Fibroblast of villous mesenchyme (primary cell): ENCODE measurements around the gene FAM90A26. TPM values are rescaled to one million over a fixed set of nuclear protein-coding genes. Genes with fewer than 3 reads are reported as not detected.
"Not testable (repeated sequence)": the region's sequence is repeated elsewhere in the genome, so short reads cannot be mapped to it uniquely, and the experiment has no call there.

Experiments used
- DNase-seq: peaks from one replicate; pipeline ENCODE4 v3.0.0-alpha.2; 2010; ENCODE audit warnings: low read depth
- H3K4me3 ChIP-seq: 2 replicates; pipeline ENCODE4 v1.5.1; 2011; ENCODE audit warnings: low read depth, mild to moderate bottlenecking, low read length
- total RNA-seq: library from RNA; depleted of rRNA; stranded (reverse); fragments of >200 nt; gene quantifications from 2 replicates; pipeline ENCODE4 v1.2.3, GENCODE V29; 2012

FAM90A26 gene
- total RNA-seq, 1 donor, result not detected

DNA sequence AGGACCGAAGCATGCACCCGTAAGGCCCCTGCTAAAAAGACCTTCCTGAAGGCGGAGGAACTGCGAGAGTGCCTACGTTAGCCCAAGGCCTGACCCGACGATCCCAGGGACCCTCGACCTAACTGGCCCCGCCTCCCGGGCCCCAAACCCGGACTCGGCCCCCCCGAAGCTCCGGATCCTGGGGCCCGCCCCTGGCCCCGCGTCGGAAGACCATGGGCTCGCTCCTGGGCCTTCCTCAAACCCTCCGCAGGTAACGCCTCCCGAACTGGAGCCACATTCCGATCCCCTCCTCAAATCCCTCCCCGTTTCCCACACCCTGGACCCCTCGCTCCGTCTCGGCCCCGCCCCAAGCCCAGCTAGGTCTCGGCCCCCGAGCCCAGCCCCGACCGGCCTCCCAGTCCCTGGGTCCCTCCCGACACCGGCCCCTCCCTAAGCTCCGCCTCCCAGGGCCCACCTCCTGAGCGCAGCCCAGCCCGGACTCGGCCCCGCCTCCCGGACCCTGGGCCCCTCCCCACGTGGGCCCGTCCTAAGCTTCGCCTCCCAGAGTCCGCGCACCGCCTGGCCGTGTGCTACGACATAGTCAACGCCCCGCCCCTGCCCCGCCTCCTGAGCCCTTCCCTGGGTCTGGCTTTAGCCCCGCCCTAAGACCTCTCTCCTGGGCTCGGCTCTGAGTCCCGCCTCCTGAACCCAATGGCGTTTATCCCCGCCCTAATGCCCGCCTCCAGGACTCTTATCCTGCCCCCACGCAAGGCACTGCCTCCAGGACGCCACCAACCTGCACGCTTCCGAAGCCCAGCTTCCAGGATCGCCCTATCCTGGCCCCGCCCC lies 17.8 kb upstream of the FAM90A26 start:
- H3K4me3 ChIP-seq, result peak overlapping the region; percentile 71
- DNase-seq, result peak; percentile 95

- peak overlapping the region; percentile 72 for H3K4me3 ChIP-seq
- DNase-seq, result peak; percentile 99
Measured at GRCh38 chr4:9153008-9153570, 17.1 kb upstream of the FAM90A26 start.

DNA sequence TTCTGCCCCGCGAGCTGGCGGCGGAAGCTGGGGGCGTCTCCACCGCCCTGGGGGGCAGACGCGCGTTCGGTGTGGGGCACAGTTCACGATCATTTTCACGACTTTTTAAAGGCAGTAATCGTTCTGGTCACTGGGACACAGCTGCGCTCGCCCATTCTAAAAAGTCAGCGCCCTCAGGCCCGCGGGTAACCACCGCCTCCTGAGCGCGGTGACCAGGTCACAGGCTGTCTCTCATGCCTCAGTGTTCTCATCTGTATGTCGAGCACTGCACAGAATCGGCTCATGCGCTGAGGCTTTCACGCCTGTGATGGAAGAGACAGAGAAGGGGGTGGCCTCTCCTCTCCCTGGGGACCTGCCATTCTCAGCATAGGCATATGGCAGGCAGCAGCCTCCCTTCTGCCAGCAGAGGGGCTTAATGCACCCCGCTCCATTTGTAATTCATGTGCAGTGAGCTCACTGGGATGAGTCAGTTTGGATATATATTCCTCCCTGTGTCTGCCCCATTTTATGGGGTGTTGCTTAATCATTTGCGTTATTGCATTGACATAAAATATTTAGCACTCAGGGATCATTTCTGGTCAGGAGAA lies 16.5 kb upstream of the FAM90A26 start:
- peak overlapping the region; percentile 72 for H3K4me3 ChIP-seq
- DNase-seq, result peak; percentile 82

- H3K4me3 ChIP-seq, DNase-seq: not testable (repeated sequence)
Measured at GRCh38 chr4:9155101-9155886, 14.9 kb upstream of the FAM90A26 start.

- DNase-seq, H3K4me3 ChIP-seq: not testable (repeated sequence)
Measured at GRCh38 chr4:9158392-9158791, 11.8 kb upstream of the FAM90A26 start.

- not testable (repeated sequence) for H3K4me3 ChIP-seq
- peak; percentile 9 for DNase-seq
Measured at GRCh38 chr4:9160046-9160445, 10.2 kb upstream of the FAM90A26 start.

GRCh38 chr4:9165990-9166389 lies 4.2 kb upstream of the FAM90A26 start:
- H3K4me3 ChIP-seq, DNase-seq: not testable (repeated sequence)

DNA sequence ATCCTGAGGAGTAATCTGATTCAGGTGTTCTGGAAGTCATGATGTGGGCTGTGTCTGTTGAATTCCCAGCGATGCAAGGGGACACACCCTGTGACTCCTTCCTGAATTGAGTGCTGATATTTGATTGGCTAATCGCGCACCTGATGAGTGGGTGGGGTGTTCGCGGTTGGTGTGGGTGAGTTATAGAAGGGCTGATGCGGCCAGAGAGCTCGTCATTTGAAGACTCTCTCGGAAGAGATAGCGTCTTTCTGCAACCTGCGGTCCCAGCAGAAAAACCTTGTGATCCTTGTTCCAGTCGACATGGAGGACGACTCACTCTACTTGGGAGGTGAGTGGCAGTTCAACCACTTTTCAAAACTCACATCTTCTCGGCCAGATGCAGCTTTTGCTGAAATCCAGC lies 40.1 kb downstream of the FAM90A26 start, which contains the start of gene USP17L10:
Gene USP17L10, plus strand, starts transcription at position 301 of the 400 bp plus-strand sequence. Its CDS starts 0 bp downstream, at position 301.
- H3K4me3 ChIP-seq, DNase-seq: not testable (repeated sequence)

DNA sequence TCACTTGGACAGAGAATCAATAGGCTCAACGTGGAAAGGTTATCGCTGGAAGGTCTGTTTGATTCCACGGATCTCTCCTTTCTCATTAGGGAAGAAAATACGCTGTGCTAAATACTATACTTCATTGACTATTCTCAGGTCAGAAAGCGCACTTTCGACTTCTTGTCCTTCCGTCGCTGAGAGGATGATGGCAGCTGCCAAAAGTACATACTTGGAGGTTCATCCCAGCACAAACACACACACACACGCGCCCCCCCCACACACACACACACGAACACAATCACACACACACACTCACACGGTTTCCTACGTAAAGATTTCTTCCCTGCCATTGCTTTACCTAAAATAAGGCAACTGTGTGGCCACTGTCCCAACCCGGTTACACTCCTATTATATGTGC lies 44.5 kb downstream of the FAM90A26 start:
- DNase-seq, H3K4me3 ChIP-seq: not testable (repeated sequence)

DNA sequence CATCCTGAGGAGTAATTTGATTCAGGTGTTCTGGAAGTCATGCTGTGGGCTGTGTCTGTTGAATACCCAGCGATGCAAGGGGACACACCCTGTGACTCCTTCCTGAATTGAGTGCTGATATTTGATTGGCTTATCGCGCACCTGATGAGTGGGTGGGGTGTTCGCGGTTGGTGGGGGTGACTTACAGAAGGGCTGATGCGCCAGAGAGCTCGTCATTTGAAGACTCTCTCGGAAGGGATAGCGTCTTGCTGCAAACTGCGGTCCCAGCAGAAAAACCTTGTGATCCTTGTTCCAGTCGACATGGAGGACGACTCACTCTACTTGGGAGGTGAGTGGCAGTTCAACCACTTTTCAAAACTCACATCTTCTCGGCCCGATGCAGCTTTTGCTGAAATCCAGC lies 44.9 kb downstream of the FAM90A26 start, which contains the start of gene USP17L11:
Gene USP17L11, plus strand, starts transcription at position 301 of the 400 bp plus-strand sequence. Its CDS starts 0 bp downstream, at position 301.
- not testable (repeated sequence) for H3K4me3 ChIP-seq

DNA sequence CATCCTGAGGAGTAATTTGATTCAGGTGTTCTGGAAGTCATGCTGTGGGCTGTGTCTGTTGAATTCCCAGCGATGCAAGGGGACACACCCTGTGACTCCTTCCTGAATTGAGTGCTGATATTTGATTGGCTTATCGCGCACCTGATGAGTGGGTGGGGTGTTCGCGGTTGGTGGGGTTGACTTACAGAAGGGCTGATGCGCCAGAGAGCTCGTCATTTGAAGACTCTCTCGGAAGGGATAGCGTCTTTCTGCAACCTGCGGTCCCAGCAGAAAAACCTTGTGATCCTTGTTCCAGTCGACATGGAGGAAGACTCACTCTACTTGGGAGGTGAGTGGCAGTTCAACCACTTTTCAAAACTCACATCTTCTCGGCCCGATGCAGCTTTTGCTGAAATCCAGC lies 49.6 kb downstream of the FAM90A26 start, which contains the start of gene USP17L12:
Gene USP17L12, plus strand, starts transcription at position 301 of the 400 bp plus-strand sequence. Its CDS starts 0 bp downstream, at position 301.
- H3K4me3 ChIP-seq, DNase-seq: not testable (repeated sequence)

More for the DNA sequence above, 44.9 kb downstream of the FAM90A26 start, which contains the start of gene USP17L11:
- not testable (repeated sequence) for DNase-seq

DNA sequence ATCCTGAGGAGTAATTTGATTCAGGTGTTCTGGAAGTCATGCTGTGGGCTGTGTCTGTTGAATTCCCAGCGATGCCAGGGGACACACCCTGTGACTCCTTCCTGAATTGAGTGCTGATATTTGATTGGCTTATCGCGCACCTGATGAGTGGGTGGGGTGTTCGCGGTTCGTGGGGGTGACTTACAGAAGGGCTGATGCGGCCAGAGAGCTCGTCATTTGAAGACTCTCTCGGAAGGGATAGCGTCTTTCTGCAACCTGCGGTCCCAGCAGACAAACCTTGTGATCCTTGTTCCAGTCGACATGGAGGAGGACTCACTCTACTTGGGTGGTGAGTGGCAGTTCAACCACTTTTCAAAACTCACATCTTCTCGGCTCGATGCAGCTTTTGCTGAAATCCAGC lies 54.4 kb downstream of the FAM90A26 start, which contains the start of gene USP17L13:
Gene USP17L13, plus strand, starts transcription at position 301 of the 400 bp plus-strand sequence. Its CDS starts 0 bp downstream, at position 301.
- H3K4me3 ChIP-seq, DNase-seq: not testable (repeated sequence)

Other genes starting within 250 kb of the FAM90A26 start
- not detected in 2 replicates for gene USP17L10, start 40.2 kb downstream of the FAM90A26 start, total RNA-seq
- not detected in 2 replicates for gene USP17L11, start 45.0 kb downstream of the FAM90A26 start, total RNA-seq
- not detected in 2 replicates for gene USP17L12, start 49.7 kb downstream of the FAM90A26 start, total RNA-seq
- gene USP17L13, start 54.5 kb downstream of the FAM90A26 start, total RNA-seq, result not detected in 2 replicates
- not detected in 2 replicates for gene USP17L15, start 64.0 kb downstream of the FAM90A26 start, total RNA-seq
- not detected in 2 replicates for gene USP17L17, start 73.5 kb downstream of the FAM90A26 start, total RNA-seq
- not detected in 2 replicates for gene USP17L18, start 78.2 kb downstream of the FAM90A26 start, total RNA-seq
- gene USP17L19, start 83.0 kb downstream of the FAM90A26 start, total RNA-seq, result not detected in 2 replicates
- not detected in 2 replicates for gene USP17L20, start 87.7 kb downstream of the FAM90A26 start, total RNA-seq
- not detected in 2 replicates for gene USP17L21, start 92.5 kb downstream of the FAM90A26 start, total RNA-seq
- gene USP17L22, start 97.2 kb downstream of the FAM90A26 start, total RNA-seq, result not detected in 2 replicates
- not detected in 2 replicates for gene USP17L24, start 154.8 kb downstream of the FAM90A26 start, total RNA-seq
- gene USP17L25, start 159.5 kb downstream of the FAM90A26 start, total RNA-seq, result not detected in 2 replicates
- not detected in 2 replicates for gene USP17L26, start 164.2 kb downstream of the FAM90A26 start, total RNA-seq
- not detected in 2 replicates for gene USP17L5, start 169.0 kb downstream of the FAM90A26 start, total RNA-seq
- not detected in 2 replicates for gene USP17L27, start 173.7 kb downstream of the FAM90A26 start, total RNA-seq
- not detected in 2 replicates for gene USP17L28, start 178.5 kb downstream of the FAM90A26 start, total RNA-seq
- gene USP17L29, start 183.2 kb downstream of the FAM90A26 start, total RNA-seq, result not detected in 2 replicates
- not detected in 2 replicates for gene USP17L30, start 192.7 kb downstream of the FAM90A26 start, total RNA-seq